B cell (primary cell): ENCODE results near the gene GNAI2. TPM values are rescaled to one million over a fixed set of nuclear protein-coding genes. Genes with fewer than 3 reads are reported as not detected.

ENCODE experiments used
- ATAC-seq: fragments of 200-7000 bp; cut with Tn5 transposase; one replicate; pipeline ENCODE4 v1.10.0; 2021; ENCODE audit warnings: low read depth, mild to moderate bottlenecking, moderate number of reproducible peaks, moderate library complexity
- CTCF ChIA-PET: fragments of 350-600 bp; sonication (Branson Sonifier 250); formaldehyde crosslinking; loops from one replicate; lab custom pipeline; 2021; ENCODE audit warnings: antibody characterized with exemption, inconsistent platforms; lab: Charles Lee
- POLR2A ChIA-PET: fragments of 350-600 bp; sonication (Branson Sonifier 250); formaldehyde crosslinking; loops from one replicate; lab custom pipeline; 2021; ENCODE audit warnings: antibody characterized with exemption; lab: Charles Lee
- DNase-seq: peaks from one replicate; pipeline ENCODE4 v3.0.0; 2013
- H2AFZ ChIP-seq: 2 replicates; pipeline ENCODE4 v1.6.1; 2012; ENCODE audit warnings: mild to moderate bottlenecking, low read depth, low read length; ENCODE audit not compliant: insufficient read depth, poor library complexity, severe bottlenecking
- H3K27ac ChIP-seq, 2 donors: 1 replicate in 1 of 2; 2 replicates in 1 of 2; pipeline ENCODE4 v1.5.1; 2012 to 2013; ENCODE audit warnings: low read length in 2 of 2, mild to moderate bottlenecking in 2 of 2, moderate library complexity in 1 of 2
- H3K27me3 ChIP-seq, 4 experiments: fragments of 200-600 bp in 1 of 4; sonication (generic) in 1 of 4; replicated peaks in 1 of 4; 1 replicate in 2 of 4; 2 replicates in 2 of 4; pipeline versions ENCODE4 v1.6.1 to v1.7.0; 2013 to 2016; ENCODE audit warnings: low read length in 3 of 4, mild to moderate bottlenecking in 2 of 4, mixed read lengths in 1 of 4, moderate library complexity in 1 of 4; ENCODE audit not compliant: insufficient read depth in 4 of 4, control insufficient read depth in 3 of 4; ENCODE audit errors: control extremely low read depth in 1 of 4
- H3K36me3 ChIP-seq, 2 experiments: replicated peaks in 1 of 2; 1 replicate in 1 of 2; 2 replicates in 1 of 2; pipeline versions ENCODE4 v1.6.1 to v1.7.1; 2013; ENCODE audit warnings: low read length in 1 of 2; ENCODE audit not compliant: insufficient read depth in 2 of 2, control insufficient read depth in 1 of 2; ENCODE audit errors: control extremely low read depth in 1 of 2, extremely low read depth in 1 of 2
- H3K4me1 ChIP-seq, 2 donors: fragments of 200-600 bp in 1 of 2; sonication (generic) in 1 of 2; 1 replicate in 1 of 2; 2 replicates in 1 of 2; pipeline versions ENCODE4 v1.5.1 to v1.6.1; 2013 to 2017; ENCODE audit warnings: low read length in 2 of 2; ENCODE audit not compliant: control insufficient read depth in 2 of 2, insufficient read depth in 2 of 2
- H3K4me2 ChIP-seq: replicated peaks from 2 replicates; pipeline ENCODE3; 2012; ENCODE audit warnings: mild to moderate bottlenecking, low read depth, low read length; ENCODE audit not compliant: poor library complexity, severe bottlenecking
- H3K4me3 ChIP-seq, 5 experiments: fragments of 200-600 bp in 1 of 5; sonication (generic) in 1 of 5; 1 replicate in 3 of 5; 2 replicates in 2 of 5; pipeline versions ENCODE4 v1.5.1 to v1.7.0; 2011 to 2016; ENCODE audit warnings: low read length in 4 of 5, mild to moderate bottlenecking in 4 of 5, low read depth in 2 of 5, control low read depth in 1 of 5, moderate library complexity in 1 of 5; ENCODE audit not compliant: insufficient read depth in 1 of 5; ENCODE audit errors: control extremely low read depth in 1 of 5, extremely low read depth in 1 of 5
- H3K79me2 ChIP-seq: fragments of 200-600 bp; sonication (generic); one replicate; pipeline ENCODE4 v1.6.0; 2016; ENCODE audit warnings: low read length; ENCODE audit not compliant: control insufficient read depth, insufficient read depth
- H3K9ac ChIP-seq: fragments of 200-600 bp; sonication (generic); 2 replicates; pipeline ENCODE4 v1.6.1; 2017; ENCODE audit warnings: mild to moderate bottlenecking, low read length, moderate library complexity
- H3K9me3 ChIP-seq, 3 donors: one replicate each; pipeline versions ENCODE4 v1.6.1 to v1.7.1; 2013; ENCODE audit warnings: low read length in 2 of 3; ENCODE audit not compliant: control insufficient read depth in 2 of 3, insufficient read depth in 1 of 3; ENCODE audit errors: control extremely low read depth in 1 of 3
- H4K20me1 ChIP-seq: 2 replicates; pipeline ENCODE4 v1.6.0; 2012; ENCODE audit warnings: mild to moderate bottlenecking, low read length; ENCODE audit not compliant: insufficient read depth, control insufficient read depth, poor library complexity, severe bottlenecking
- H3K27ac Mint-ChIP-seq: one replicate; pipeline ENCODE4 v1.8.0; 2021; ENCODE audit warnings: mixed read lengths
- H3K27me3 Mint-ChIP-seq: one replicate; pipeline ENCODE4 v1.8.0; 2021; ENCODE audit warnings: mixed read lengths
- H3K4me1 Mint-ChIP-seq: one replicate; pipeline ENCODE4 v1.8.0; 2021; ENCODE audit warnings: mixed read lengths
- H3K4me3 Mint-ChIP-seq: one replicate; pipeline ENCODE4 v1.8.0; 2021; ENCODE audit warnings: mixed read lengths
- H3K9me3 Mint-ChIP-seq: one replicate; pipeline ENCODE4 v1.8.0; 2022; ENCODE audit warnings: mixed read lengths; ENCODE audit not compliant: insufficient read depth
- EZH2 ChIP-seq: IDR thresholded peaks from 2 replicates; pipeline ENCODE4 v1.6.1; 2012; ENCODE audit warnings: borderline replicate concordance, low read depth, mild to moderate bottlenecking, moderate library complexity, low read length; ENCODE audit not compliant: insufficient read depth, poor library complexity, severe bottlenecking
- WGBS: methylation state at CpG from one replicate; pipeline ENCODE4 v1.1.5; 2013; ENCODE audit warnings: missing lambda C conversion rate; ENCODE audit not compliant: insufficient coverage; 5-methylcytosine and 5-hydroxymethylcytosine counted together
- intact Hi-C: fragments of 100-400 bp; cut with micrococcal nuclease; formaldehyde crosslinking; loops from one replicate; pipeline ENCODE4 v1.10.0; 2022
- polyA plus RNA-seq: library from polyadenylated mRNA; depleted of rRNA; stranded (reverse); fragments of >200 nt; gene quantifications from 2 replicates; pipeline ENCODE4 v1.2.3, GENCODE V29; 2012
- total RNA-seq, 2 donors: library from RNA; stranded (reverse); fragments of 120-200 nt in 1 of 2; gene quantifications; 1 replicate in 1 of 2; 2 replicates in 1 of 2; pipeline versions ENCODE4 v1.2.3 to v1.2.4, GENCODE V29; 2013 to 2022
- TF ChIP-seq, protein P1 (sequence below): fragments of 200-600 bp; IDR thresholded peaks from one replicate; pipeline ENCODE4 v1.8.0; 2022; ENCODE audit warnings: antibody characterized with exemption, mild to moderate bottlenecking

GNAI2 gene
- total and polyA plus RNA-seq, 2 donors (not counting 1 experiment from before 2014, with no cell fraction given), result 302 to 491 TPM

DNA sequence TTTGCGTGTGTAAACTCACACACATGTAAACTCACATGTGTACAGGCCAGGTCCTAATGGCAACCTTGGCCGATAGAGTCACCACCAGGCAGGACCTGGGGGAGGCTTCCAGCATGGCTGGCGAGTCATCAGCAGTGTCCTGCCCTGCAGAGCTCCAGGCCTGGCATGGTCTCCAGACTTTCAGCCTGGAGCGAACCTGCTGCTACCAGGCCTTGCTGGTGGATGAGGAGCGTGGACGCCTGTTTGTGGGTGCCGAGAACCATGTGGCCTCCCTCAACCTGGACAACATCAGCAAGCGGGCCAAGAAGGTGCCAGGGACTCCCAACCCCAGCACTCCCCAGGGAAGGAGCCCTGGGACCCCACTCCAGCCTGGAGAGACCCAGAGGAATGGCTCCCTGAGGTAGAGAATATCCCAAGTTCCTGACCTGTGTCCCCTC, 34.0 kb downstream of the GNAI2 start:
- Mint-ChIP-seq H3K27ac (no peak overlapping the region), H3K9me3 (no peaks in the 10 kb centered on the region), H3K4me1 (peaks cover 16% of the 10 kb centered on the region), H3K27me3 (peaks cover 31% of the 10 kb centered on the region), H3K4me3 (no peak overlapping the region)
- intact Hi-C loops, result no loop called here
- no peak for ATAC-seq
- no peak overlapping the region for H3K9ac ChIP-seq
- CTCF ChIA-PET, result interaction anchor here (0.6 to 5.5 kb wide), 4 partner anchors 20 to 76 kb away, joined by 3 to 46 read pairs (median 10); partner anchors contain the start of gene GNAT1
- WGBS, result 87% methylated on average over 7 of the region's 8 CpGs
- no peak overlapping the region for H3K4me3 ChIP-seq
- POLR2A ChIA-PET, result no interaction called here
- no peak overlapping the region for H3K27ac ChIP-seq
- H3K4me1 ChIP-seq, result peaks cover 19 to 24% of the 10 kb centered on the region in 2 donors
- H3K27me3 ChIP-seq, result peaks cover 0 to 53% (median 17%) of the 10 kb centered on the region in 4 experiments
- no peaks in the 10 kb centered on the region for H3K79me2 ChIP-seq
- H3K36me3 ChIP-seq, result no peaks in the 10 kb centered on the region
- no peak overlapping the region for H2AFZ ChIP-seq
- no peak overlapping the region for H3K4me2 ChIP-seq
- DNase-seq, result no peak
- no peaks in the 10 kb centered on the region for H3K9me3 ChIP-seq
- TF ChIP-seq EZH2, result no peak
- TF ChIP-seq, protein P1, sequence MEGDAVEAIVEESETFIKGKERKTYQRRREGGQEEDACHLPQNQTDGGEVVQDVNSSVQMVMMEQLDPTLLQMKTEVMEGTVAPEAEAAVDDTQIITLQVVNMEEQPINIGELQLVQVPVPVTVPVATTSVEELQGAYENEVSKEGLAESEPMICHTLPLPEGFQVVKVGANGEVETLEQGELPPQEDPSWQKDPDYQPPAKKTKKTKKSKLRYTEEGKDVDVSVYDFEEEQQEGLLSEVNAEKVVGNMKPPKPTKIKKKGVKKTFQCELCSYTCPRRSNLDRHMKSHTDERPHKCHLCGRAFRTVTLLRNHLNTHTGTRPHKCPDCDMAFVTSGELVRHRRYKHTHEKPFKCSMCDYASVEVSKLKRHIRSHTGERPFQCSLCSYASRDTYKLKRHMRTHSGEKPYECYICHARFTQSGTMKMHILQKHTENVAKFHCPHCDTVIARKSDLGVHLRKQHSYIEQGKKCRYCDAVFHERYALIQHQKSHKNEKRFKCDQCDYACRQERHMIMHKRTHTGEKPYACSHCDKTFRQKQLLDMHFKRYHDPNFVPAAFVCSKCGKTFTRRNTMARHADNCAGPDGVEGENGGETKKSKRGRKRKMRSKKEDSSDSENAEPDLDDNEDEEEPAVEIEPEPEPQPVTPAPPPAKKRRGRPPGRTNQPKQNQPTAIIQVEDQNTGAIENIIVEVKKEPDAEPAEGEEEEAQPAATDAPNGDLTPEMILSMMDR, result no peak
- H4K20me1 ChIP-seq, result peaks cover 10% of the 10 kb centered on the region

DNA sequence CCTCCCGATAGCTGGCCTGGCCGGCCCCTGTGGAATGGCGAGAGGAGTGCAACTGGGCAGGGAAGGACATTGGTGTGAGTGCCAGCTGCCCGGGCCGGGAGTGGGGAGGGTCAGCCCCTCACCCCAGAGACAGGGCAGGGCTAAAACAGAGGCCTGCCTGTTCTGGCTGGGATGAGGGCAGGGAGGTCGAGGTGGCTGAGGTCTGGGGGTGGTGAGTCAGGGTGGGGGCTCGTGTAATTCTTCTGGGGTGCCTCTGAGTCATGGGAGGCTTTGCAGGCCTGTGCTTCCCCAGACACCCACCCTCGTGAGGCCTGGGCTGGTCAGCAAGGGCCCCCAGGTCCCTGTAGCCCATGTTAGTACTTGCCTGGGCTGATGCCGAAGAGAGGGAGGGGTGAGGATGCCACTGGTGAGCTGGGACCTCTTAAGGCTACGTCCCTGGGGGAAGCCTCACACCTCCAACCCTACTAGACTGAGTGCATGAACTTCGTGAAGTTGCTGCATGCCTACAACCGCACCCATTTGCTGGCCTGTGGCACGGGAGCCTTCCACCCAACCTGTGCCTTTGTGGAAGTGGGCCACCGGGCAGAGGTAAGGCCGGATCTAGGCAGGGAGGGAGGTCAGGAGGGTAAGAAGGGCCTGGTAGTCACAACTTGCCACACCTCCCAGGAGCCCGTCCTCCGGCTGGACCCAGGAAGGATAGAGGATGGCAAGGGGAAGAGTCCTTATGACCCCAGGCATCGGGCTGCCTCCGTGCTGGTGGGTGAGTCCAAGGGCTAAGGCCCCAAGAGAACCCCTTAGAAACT, 34.6 kb downstream of the GNAI2 start:
- ChIA-PET CTCF (interaction anchor here (0.6 to 5.5 kb wide), 8 partner anchors 9 to 151 kb away, joined by 3 to 46 read pairs (median 4); partner anchors contain the start of gene GNAT1), POLR2A (no interaction called here)
- Histone ChIP-seq H3K79me2 (no peaks in the 10 kb centered on the region), H4K20me1 (peaks cover 10% of the 10 kb centered on the region), H3K4me3 (no peak overlapping the region), H3K9me3 (no peaks in the 10 kb centered on the region), H3K36me3 (no peaks in the 10 kb centered on the region), H3K4me1 (peaks cover 25 to 31% of the 10 kb centered on the region in 2 donors), H3K27me3 (peaks cover 0 to 53% (median 20%) of the 10 kb centered on the region in 4 experiments), H3K4me2 (no peak overlapping the region), H3K9ac (no peak overlapping the region), H2AFZ (no peak overlapping the region), H3K27ac (no peak overlapping the region)
- WGBS, result 89% methylated on average over 10 of the region's 19 CpGs
- Mint-ChIP-seq H3K4me1 (peaks cover 22% of the 10 kb centered on the region), H3K9me3 (no peaks in the 10 kb centered on the region), H3K27ac (no peak overlapping the region), H3K4me3 (no peak overlapping the region), H3K27me3 (peaks cover 34% of the 10 kb centered on the region)
- TF ChIP-seq, protein P1, result no peak
- no peak for TF ChIP-seq EZH2
- no peak for DNase-seq
- intact Hi-C loops, result no loop called here
- ATAC-seq, result no peak
